Large intestine (tissue), 3 donors: ENCODE measurements around the gene ATP1B2. TPM values are rescaled to one million over a fixed set of nuclear protein-coding genes. Genes with fewer than 3 reads are reported as not detected.
A peak's percentile ranks its signal among the peaks of the same experiment; 100 is the strongest.
"Not testable (repeated sequence)": the region's sequence is repeated elsewhere in the genome, so short reads cannot be mapped to it uniquely, and the experiment has no call there.

Experiments used
- DNase-seq, 2 donors: peaks; one replicate each; pipeline versions ENCODE4 v3.0.0 to v3.0.0-alpha.2; 2013
- H3K27ac ChIP-seq: one replicate; pipeline ENCODE4 v1.5.1; 2013; ENCODE audit warnings: low read length
- H3K27me3 ChIP-seq: 2 replicates; pipeline ENCODE4 v1.6.1; 2013; ENCODE audit warnings: low read length; ENCODE audit not compliant: control insufficient read depth, insufficient read depth
- H3K36me3 ChIP-seq: 2 replicates; pipeline ENCODE4 v1.6.1; 2013; ENCODE audit warnings: low read length; ENCODE audit not compliant: control insufficient read depth, insufficient read depth
- H3K4me1 ChIP-seq: one replicate; pipeline ENCODE4 v1.6.1; 2013; ENCODE audit warnings: low read length; ENCODE audit not compliant: control insufficient read depth, insufficient read depth
- H3K4me3 ChIP-seq: one replicate; pipeline ENCODE4 v1.5.1; 2013; ENCODE audit warnings: low read length
- H3K9me3 ChIP-seq: one replicate; pipeline ENCODE4 v1.6.1; 2013; ENCODE audit warnings: mild to moderate bottlenecking, low read depth, low read length, moderate library complexity; ENCODE audit not compliant: control insufficient read depth
- WGBS: methylation state at CpG from one replicate; pipeline ENCODE4 v1.1.5; 2013; ENCODE audit warnings: low lambda C conversion rate; ENCODE audit not compliant: insufficient coverage; 5-methylcytosine and 5-hydroxymethylcytosine counted together
- polyA plus RNA-seq: library from polyadenylated mRNA; unstranded; fragments of 120-200 nt; gene quantifications from one replicate; pipeline ENCODE4 v1.2.1, GENCODE V29; 2013

Gene ATP1B2
- polyA plus RNA-seq, 1 donor, result 4.8 TPM

DNA sequence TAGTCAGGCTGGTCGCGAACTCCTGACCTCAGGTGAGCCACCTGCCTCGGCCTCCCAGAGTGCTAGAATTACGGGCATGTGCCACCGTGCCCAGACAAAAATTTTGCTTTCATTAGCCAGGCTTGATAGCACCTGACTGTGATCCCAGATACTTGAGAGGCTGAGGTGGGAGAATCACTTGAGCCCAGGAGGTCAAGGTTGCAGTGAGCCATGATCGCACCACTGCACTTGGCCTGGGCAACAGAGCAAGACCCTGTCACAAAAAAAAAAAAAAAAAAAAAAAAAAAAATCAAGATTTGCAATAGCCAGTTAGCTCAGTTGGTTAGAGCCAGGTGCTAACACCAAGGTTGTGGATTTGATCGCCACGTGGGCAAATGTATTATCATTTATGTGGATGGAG, 29.9 kb upstream of the ATP1B2 start:
- Histone ChIP-seq H3K4me1 (peaks cover 6% of the 10 kb centered on the region), H3K4me3 (no peak overlapping the region), H3K27ac (no peak overlapping the region), H3K36me3 (no peaks in the 10 kb centered on the region), H3K27me3 (no peaks in the 10 kb centered on the region), H3K9me3 (no peaks in the 10 kb centered on the region)
- DNase-seq, result no peak
- WGBS, result no CpG with 5 or more reads among the region's 8 CpGs

DNA sequence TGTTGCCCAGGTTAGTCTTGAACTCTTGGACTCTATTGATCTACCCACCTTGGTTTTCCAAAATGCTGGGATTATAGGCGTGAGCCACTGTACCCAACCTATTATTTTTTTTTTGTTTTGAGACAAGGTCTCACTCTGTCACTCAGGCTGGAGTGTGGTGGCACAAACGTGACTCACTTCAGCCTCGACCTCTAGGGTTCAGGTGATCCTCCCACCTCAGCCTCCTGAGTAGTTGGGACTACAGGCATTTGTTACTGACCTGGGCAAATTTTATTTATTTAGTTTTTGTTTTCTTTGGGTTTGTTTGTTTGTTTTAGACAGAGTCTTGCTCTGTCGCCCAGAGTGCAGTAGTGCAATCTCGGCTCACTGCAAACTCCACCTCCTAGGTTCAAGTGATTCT, 27.1 kb upstream of the ATP1B2 start:
- H3K9me3 ChIP-seq, result no peaks in the 10 kb centered on the region
- H3K4me1 ChIP-seq, result peaks cover 20% of the 10 kb centered on the region
- H3K36me3 ChIP-seq, result peaks cover 8% of the 10 kb centered on the region
- no peaks in the 10 kb centered on the region for H3K27me3 ChIP-seq
- WGBS, result no CpG with 5 or more reads among the region's 5 CpGs
- DNase-seq, result no peak
- H3K27ac ChIP-seq, result no peak overlapping the region
- no peak overlapping the region for H3K4me3 ChIP-seq

DNA sequence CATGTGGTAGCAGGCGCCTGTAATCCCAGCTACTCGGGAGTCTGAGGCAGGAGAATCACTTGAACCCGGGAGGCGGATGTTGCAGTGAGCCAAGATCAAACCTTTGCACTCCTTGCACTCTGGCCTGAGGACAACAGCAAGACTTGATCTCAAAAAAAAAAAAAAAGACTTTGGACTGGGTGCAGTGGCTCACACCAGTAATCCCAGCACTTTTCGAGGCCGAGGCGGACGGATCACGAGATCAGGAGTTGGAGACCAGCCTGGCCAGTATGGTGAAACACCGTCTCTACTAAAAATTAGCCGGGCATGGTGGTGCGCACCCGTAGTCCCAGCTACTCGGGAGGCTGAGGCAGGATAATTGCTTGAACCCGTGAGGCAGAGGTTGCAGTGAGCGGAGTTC, 25.0 kb upstream of the ATP1B2 start:
- peaks cover 35% of the 10 kb centered on the region for H3K4me1 ChIP-seq
- peak; percentile 74 to 82 for DNase-seq
- H3K27ac ChIP-seq, result peak overlapping the region; percentile 97
- H3K36me3 ChIP-seq, H3K27me3 ChIP-seq, H3K9me3 ChIP-seq: not testable (repeated sequence)
- no CpG with 5 or more reads among the region's 16 CpGs for whole genome bisulfite sequencing
- peak overlapping the region; percentile 85 for H3K4me3 ChIP-seq

DNA sequence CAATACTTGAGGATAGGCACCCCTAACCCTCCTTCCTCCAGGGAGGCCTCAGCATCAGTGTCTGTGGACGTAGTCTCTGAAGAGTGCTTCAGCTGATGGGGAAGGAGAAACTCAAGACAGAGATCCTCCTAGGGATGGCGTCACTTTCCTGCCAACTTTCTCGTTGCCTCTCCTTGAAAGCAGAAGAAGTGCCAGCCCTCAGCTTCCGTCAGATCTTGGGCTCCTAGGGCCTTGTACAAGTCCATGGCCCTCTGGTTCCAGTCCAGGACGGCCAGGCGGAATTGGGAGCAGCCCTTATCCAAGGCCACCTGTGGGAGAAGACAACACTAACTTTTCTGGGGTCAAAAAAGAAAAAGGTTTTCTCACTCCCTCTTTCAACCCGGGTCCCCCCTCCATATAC, 24.4 kb upstream of the ATP1B2 start:
- Histone ChIP-seq H3K4me1 (peaks cover 41% of the 10 kb centered on the region), H3K9me3 (no peaks in the 10 kb centered on the region), H3K4me3 (peak overlapping the region; percentile 85), H3K36me3 (peaks cover 8% of the 10 kb centered on the region), H3K27ac (peak overlapping the region; percentile 97), H3K27me3 (no peaks in the 10 kb centered on the region)
- peak in 1 of 2 donors; percentile 50 for DNase-seq
- WGBS, result 100% methylated on average over 1 of the region's 7 CpGs

DNA sequence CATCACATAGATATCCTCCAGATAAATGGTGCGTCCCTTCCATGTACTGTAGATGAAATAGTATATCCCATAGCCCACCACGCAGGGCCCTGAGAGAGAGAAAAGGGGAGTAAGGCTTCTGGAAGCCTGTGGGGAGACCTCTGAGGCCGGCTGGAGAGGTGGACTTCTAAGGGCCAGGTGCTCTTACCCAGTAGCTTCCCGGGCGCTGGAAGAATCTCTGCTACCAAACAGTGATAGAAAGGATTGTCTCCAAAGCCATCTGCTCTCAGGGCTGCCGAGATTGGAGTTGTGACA, 23.8 kb upstream of the ATP1B2 start:
- peak in 1 of 2 donors; percentile 63 for DNase-seq
- peak overlapping the region; percentile 97 for H3K27ac ChIP-seq
- no CpG with 5 or more reads among the region's 6 CpGs for WGBS
- H3K4me3 ChIP-seq, result peak overlapping the region; percentile 85
- peaks cover 47% of the 10 kb centered on the region for H3K4me1 ChIP-seq
- H3K9me3 ChIP-seq, result no peaks in the 10 kb centered on the region
- no peaks in the 10 kb centered on the region for H3K27me3 ChIP-seq
- H3K36me3 ChIP-seq, result peaks cover 8% of the 10 kb centered on the region

DNA sequence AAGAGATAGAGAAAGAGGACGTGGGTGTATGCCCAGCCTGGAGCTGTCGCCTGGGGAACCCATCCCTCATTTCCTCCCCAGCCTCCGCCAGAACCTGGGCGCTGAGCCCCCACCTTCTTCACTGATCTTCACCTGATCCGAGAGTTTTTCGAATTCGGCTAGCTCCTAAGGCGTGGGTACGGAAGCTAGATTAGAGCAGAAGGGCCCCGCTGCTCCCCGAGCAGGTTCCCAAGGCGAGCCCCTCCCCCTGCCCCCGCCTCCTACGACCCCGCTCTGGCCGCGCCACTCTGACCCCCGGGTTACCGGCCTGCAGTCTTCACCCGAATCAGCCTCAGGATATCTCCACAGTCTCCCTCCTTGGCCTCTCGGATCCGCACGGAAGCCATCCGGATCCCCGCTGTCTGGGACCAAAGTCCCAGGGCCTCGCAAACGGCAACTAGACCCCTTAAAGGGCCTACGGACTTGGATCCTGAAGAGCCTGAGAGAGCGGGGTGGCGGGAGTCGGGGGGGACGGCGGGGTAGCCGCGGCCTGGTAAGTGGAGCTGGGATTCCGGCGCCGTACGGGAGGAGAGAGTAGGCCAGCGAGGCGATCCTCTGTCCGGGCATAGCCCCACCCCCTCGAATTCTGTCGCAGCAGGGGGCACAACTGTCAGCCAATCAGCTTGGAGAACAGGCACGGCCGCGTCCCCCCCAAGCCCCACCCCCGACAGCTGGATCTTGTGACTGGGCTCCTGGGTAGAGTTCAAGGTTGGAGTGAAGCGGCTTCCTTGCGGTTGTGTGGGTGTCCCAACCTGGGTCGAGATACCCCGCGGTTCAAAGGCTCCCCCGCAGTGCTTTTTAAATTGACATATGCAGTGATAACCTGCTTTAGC, 23.2 kb upstream of the ATP1B2 start, which contains the start of gene SAT2:
Gene SAT2 (minus strand): TSS at position 572 of the 872 bp plus-strand sequence. CDS start 186 bp downstream, at position 386.
- Histone ChIP-seq H3K4me1 (peaks cover 53% of the 10 kb centered on the region), H3K9me3 (no peaks in the 10 kb centered on the region), H3K27me3 (no peaks in the 10 kb centered on the region), H3K36me3 (peaks cover 8% of the 10 kb centered on the region), H3K4me3 (peak within 1 kb of the TSS; percentile 85), H3K27ac (peak within 1 kb of the TSS; percentile 97)
- no CpG with 5 or more reads among the region's 54 CpGs for WGBS
- DNase-seq, result peak; percentile 96 to 97

DNA sequence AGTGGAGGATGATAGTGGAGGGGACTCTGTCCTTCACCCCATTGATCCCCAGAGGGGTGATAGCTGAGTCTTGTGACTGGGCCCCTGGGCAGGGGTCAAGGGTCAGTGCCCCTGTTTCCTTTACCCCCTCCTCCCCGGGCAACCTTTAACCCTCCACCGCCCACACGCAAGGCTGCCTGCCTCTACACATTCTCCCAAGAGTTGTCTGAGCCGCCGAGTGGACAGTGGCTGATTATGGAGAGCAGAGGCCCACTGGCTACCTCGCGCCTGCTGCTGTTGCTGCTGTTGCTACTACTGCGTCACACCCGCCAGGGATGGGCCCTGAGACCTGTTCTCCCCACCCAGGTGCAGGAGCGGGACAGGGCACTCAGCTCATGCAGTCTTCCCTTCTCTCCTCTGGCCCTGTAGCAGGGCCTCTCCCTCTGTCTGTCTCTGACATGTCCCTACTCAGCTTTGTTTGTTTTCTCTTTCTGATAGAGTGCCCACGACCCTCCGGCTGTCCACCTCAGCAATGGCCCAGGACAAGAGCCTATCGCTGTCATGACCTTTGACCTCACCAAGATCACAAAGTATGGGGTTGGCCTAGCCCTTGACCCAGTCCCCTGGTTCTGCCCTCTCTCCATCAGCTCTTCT, 20.7 kb upstream of the ATP1B2 start, which contains the start of gene SHBG:
Gene SHBG (plus strand): TSS at position 197 of the 633 bp plus-strand sequence. CDS start 38 bp downstream, at position 235.
- Histone ChIP-seq H3K4me3 (no peak within 1 kb of the TSS), H3K27me3 (no peaks in the 10 kb centered on the region), H3K4me1 (peaks cover 58% of the 10 kb centered on the region), H3K27ac (peak within 1 kb of the TSS; percentile 80), H3K9me3 (no peaks in the 10 kb centered on the region), H3K36me3 (peaks cover 8% of the 10 kb centered on the region)
- DNase-seq, result peak; percentile 69 to 84
- WGBS, result no CpG with 5 or more reads among the region's 13 CpGs

DNA sequence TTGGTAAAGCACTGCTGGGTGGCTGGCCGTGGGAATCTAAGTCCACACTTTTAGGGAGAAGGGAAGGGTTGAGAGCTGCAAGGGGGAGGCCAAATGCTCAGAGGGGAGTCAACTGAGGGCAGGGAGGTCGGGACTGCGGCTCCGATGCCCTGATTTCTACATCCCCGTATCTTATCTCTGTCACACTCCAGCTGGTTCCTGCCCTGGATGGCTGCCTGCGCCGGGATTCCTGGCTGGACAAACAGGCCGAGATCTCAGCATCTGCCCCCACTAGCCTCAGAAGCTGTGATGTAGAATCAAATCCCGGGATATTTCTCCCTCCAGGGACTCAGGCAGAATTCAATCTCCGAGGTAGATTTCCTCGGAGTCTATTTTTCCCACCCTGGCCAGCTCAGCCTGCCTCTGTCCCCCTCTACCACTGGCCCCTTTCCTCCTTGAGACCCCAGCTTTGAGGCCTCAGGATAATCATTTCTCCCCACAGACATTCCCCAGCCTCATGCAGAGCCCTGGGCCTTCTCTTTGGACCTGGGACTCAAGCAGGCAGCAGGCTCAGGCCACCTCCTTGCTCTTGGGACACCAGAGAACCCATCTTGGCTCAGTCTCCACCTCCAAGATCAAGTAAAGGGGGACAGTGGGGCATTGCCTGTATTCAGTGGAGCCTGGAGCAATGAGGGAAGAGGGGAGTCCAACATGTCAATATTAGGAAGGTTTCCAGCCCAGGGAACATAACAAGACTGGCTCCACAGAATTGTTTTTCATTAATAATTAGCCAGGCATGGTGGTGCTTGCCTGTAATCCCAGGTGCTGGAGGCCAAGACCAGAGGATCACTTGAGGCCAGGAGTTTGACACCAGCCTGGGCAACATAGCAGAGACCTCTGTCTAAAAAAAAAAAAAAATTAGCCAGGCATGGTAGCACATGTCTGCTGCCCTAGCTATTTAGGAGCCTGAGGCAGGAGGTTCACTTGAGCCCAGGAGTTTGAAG, 19.0 kb upstream of the ATP1B2 start:
- no CpG with 5 or more reads among the region's 11 CpGs for WGBS
- Histone ChIP-seq H3K36me3 (peaks cover 2% of the 10 kb centered on the region), H3K9me3 (no peaks in the 10 kb centered on the region), H3K27me3 (no peaks in the 10 kb centered on the region), H3K4me1 (peaks cover 46% of the 10 kb centered on the region), H3K27ac (peak overlapping the region; percentile 80), H3K4me3 (no peak overlapping the region)
- peak in 1 of 2 donors; percentile 41 for DNase-seq

DNA sequence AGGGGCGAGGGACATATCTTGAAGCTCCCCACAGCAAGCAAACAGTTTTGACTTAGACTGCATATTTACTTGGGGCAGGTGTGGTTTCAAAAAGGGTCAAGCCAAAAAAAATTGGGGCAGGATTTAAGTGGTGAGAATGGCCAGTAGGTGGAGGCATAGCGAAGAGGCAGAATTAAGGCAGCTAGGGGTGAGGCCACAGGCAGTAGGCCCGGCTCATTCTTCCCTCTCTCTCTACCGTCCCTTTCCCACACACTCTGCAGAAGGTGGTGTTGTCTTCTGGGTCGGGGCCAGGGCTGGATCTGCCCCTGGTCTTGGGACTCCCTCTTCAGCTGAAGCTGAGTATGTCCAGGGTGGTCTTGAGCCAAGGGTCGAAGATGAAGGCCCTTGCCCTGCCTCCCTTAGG, 18.2 kb upstream of the ATP1B2 start:
- no peaks in the 10 kb centered on the region for H3K36me3 ChIP-seq
- H3K4me3 ChIP-seq, result no peak overlapping the region
- 83% methylated on average over 1 of the region's 6 CpGs for WGBS
- no peak for DNase-seq
- H3K4me1 ChIP-seq, result peaks cover 45% of the 10 kb centered on the region
- no peak overlapping the region for H3K27ac ChIP-seq
- no peaks in the 10 kb centered on the region for H3K9me3 ChIP-seq
- H3K27me3 ChIP-seq, result no peaks in the 10 kb centered on the region

DNA sequence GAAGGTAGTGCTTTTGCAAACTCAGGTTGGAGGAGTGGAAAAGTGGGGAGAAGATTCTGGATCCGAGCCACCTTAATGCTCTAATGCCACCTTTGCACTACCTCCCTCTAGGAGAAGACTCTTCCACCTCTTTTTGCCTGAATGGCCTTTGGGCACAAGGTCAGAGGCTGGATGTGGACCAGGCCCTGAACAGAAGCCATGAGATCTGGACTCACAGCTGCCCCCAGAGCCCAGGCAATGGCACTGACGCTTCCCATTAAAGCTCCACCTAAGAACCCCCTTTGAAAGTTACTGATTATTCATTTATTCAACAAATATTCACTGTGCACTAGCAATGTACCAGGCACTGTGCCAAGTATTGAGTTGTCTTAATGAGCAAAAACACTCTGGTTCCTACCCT, 17.6 kb upstream of the ATP1B2 start:
- peaks cover 42% of the 10 kb centered on the region for H3K4me1 ChIP-seq
- no peak for DNase-seq
- H3K27ac ChIP-seq, result no peak overlapping the region
- H3K27me3 ChIP-seq, result no peaks in the 10 kb centered on the region
- H3K4me3 ChIP-seq, result no peak overlapping the region
- no peaks in the 10 kb centered on the region for H3K36me3 ChIP-seq
- WGBS, result no CpG with 5 or more reads among the region's 2 CpGs
- H3K9me3 ChIP-seq, result no peaks in the 10 kb centered on the region
